Astrocyte (in vitro differentiated cells and primary cell): ENCODE results near the gene MXRA8.
"Not testable (repeated sequence)": the region's sequence is repeated elsewhere in the genome, so short reads cannot be mapped to it uniquely, and the experiment has no call there.

Experiments
- CTCF ChIP-seq: IDR thresholded peaks from 2 replicates; pipeline ENCODE4 v1.5.1; 2011; ENCODE audit warnings: low read depth, mild to moderate bottlenecking, inconsistent platforms, low read length, moderate library complexity; ENCODE audit not compliant: insufficient read depth
- EZH2 ChIP-seq: IDR thresholded peaks from 2 replicates; pipeline ENCODE4 v1.6.1; 2012; ENCODE audit warnings: mild to moderate bottlenecking, low read length, inconsistent platforms; ENCODE audit not compliant: insufficient read depth

GRCh38 chr1:1385339-1385738 lies 27.0 kb upstream of the MXRA8 start:
- not testable (repeated sequence) for TF ChIP-seq CTCF, EZH2
